ENCODE data around the gene DPEP1.
"Not testable (repeated sequence)": the region's sequence is repeated elsewhere in the genome, so short reads cannot be mapped to it uniquely, and the experiment has no call there.

DPEP1 gene

GRCh38 chr16:89577055-89577759 is 36.2 kb upstream of the DPEP1 start:
- DNase-seq (ENCODE audit: low spot score) (no peak), FAIRE-seq (no peak)

GRCh38 chr16:89579351-89579750 is 34.1 kb upstream of the DPEP1 start:
- FAIRE-seq (no peak), DNase-seq (ENCODE audit: low spot score) (no peak)

- DNase-seq (ENCODE audit: low spot score): peak; percentile 97
Measured at GRCh38 chr16:89581045-89581695, 32.3 kb upstream of the DPEP1 start.

GRCh38 chr16:89581861-89582563 is 31.4 kb upstream of the DPEP1 start:
- FAIRE-seq: peak; percentile 85
- peak; percentile 78 for DNase-seq (ENCODE audit: low spot score)

More at GRCh38 chr16:89581045-89581695, 32.3 kb upstream of the DPEP1 start:
- peak; percentile 97 for FAIRE-seq

GRCh38 chr16:89582614-89583196 is 30.7 kb upstream of the DPEP1 start:
- DNase-seq (ENCODE audit: low spot score) (no peak), FAIRE-seq (no peak)

GRCh38 chr16:89583197-89583894 is 30.1 kb upstream of the DPEP1 start:
- no peak for DNase-seq (ENCODE audit: low spot score)
- FAIRE-seq: no peak

GRCh38 chr16:89583895-89584644 is 29.4 kb upstream of the DPEP1 start:
- DNase-seq (ENCODE audit: low spot score) (no peak), FAIRE-seq (no peak)

GRCh38 chr16:89584768-89585549 is 28.5 kb upstream of the DPEP1 start:
- DNase-seq (ENCODE audit: low spot score) (no peak), FAIRE-seq (no peak)

GRCh38 chr16:89586218-89586617 is 27.2 kb upstream of the DPEP1 start:
- no peak for DNase-seq (ENCODE audit: low spot score)
- FAIRE-seq: no peak

- DNase-seq (ENCODE audit: low spot score) (no peak), FAIRE-seq (no peak)
Measured at GRCh38 chr16:89586853-89587252, 26.6 kb upstream of the DPEP1 start.

- FAIRE-seq; DNase-seq (ENCODE audit: low spot score): not testable (repeated sequence)
Measured at GRCh38 chr16:89587676-89588075, 25.8 kb upstream of the DPEP1 start.

GRCh38 chr16:89588413-89589109 is 24.9 kb upstream of the DPEP1 start:
- FAIRE-seq: no peak
- DNase-seq (ENCODE audit: low spot score): no peak

GRCh38 chr16:89589241-89589926 is 24.1 kb upstream of the DPEP1 start:
- FAIRE-seq (no peak), DNase-seq (ENCODE audit: low spot score) (no peak)

- DNase-seq (ENCODE audit: low spot score) (no peak), FAIRE-seq (no peak)
Measured at GRCh38 chr16:89593841-89594240, 19.6 kb upstream of the DPEP1 start.

- FAIRE-seq (no peak), DNase-seq (ENCODE audit: low spot score) (no peak)
Measured at GRCh38 chr16:89595330-89596060, 17.9 kb upstream of the DPEP1 start.

- DNase-seq (ENCODE audit: low spot score): no peak
- FAIRE-seq: no peak
Measured at GRCh38 chr16:89596061-89596689, 17.3 kb upstream of the DPEP1 start.

GRCh38 chr16:89596957-89597649 is 16.3 kb upstream of the DPEP1 start:
- no peak for FAIRE-seq

More at GRCh38 chr16:89596957-89597649, 16.3 kb upstream of the DPEP1 start:
- DNase-seq (ENCODE audit: low spot score): no peak

Data from RCC 7860 (cell line).